Panc1 (cell line): Measurements from ENCODE around the gene TRIM15. TPM values are rescaled to one million over a fixed set of nuclear protein-coding genes. Genes with fewer than 3 reads are reported as not detected.
A peak's percentile ranks its signal among the peaks of the same experiment; 100 is the strongest.

Experiments
- ATAC-seq: fragments of 200-7000 bp; cut with Tn5 transposase; 2 replicates; pipeline ENCODE4 v1.9.1; 2020; ENCODE audit warnings: mild to moderate bottlenecking, moderate library complexity
- BruUV-seq: library from RNA; stranded (reverse); fragments of 400-500 nt; replicated peaks from 2 replicates; lab custom pipeline; 2021; lab: Mats Ljungman, UMichigan
- CTCF ChIA-PET: fragments of 300-600 bp; sonication (Branson Sonifier 250); formaldehyde crosslinking; loops from one replicate; lab custom pipeline; 2022; ENCODE audit warnings: antibody characterized with exemption; lab: Charles Lee
- POLR2A ChIA-PET: fragments of 300-600 bp; sonication (Branson Sonifier 250); formaldehyde crosslinking; loops from one replicate; lab custom pipeline; 2022; ENCODE audit warnings: antibody characterized with exemption; lab: Charles Lee
- DNase-seq: peaks from one replicate; pipeline ENCODE4 v3.0.0-alpha.2; 2010; ENCODE audit warnings: low read depth, low spot score
- H3K27ac ChIP-seq: 2 replicates; pipeline ENCODE4 v1.5.1; 2011; ENCODE audit warnings: mild to moderate bottlenecking, low read length, inconsistent platforms
- H3K27me3 ChIP-seq: fragments of 200-500 bp; sonication (Bioruptor generic); 2 replicates; pipeline ENCODE4 v1.6.0; 2014; ENCODE audit warnings: low read length, inconsistent platforms; ENCODE audit not compliant: control insufficient read depth, insufficient read depth
- H3K36me3 ChIP-seq: fragments of 200-500 bp; sonication (Bioruptor generic); 2 replicates; pipeline ENCODE4 v1.5.1; 2014; ENCODE audit warnings: inconsistent platforms, mild to moderate bottlenecking, low read length, moderate library complexity; ENCODE audit not compliant: control insufficient read depth, insufficient read depth
- H3K4me1 ChIP-seq: 2 replicates; pipeline ENCODE4 v1.5.1; 2011; ENCODE audit warnings: inconsistent platforms, mild to moderate bottlenecking, low read length, moderate library complexity; ENCODE audit not compliant: control insufficient read depth, insufficient read depth
- H3K4me3 ChIP-seq, 2 experiments: 2 replicates each; pipeline ENCODE4 v1.5.1; 2011 to 2012; ENCODE audit warnings: low read depth in 2 of 2, low read length in 2 of 2, mild to moderate bottlenecking in 2 of 2, inconsistent platforms in 1 of 2, moderate library complexity in 1 of 2
- H3K9me3 ChIP-seq: fragments of 200-500 bp; sonication (Bioruptor generic); 2 replicates; pipeline ENCODE4 v1.5.1; 2014; ENCODE audit warnings: low read depth, mild to moderate bottlenecking, inconsistent platforms, low read length, moderate library complexity; ENCODE audit not compliant: control insufficient read depth, insufficient read depth
- CTCF ChIP-seq: fragments of 450-650 bp; IDR thresholded peaks from 2 replicates; pipeline ENCODE4 v1.5.1; 2017; ENCODE audit warnings: mild to moderate bottlenecking
- POLR2AphosphoS5 ChIP-seq: IDR thresholded peaks from 2 replicates; pipeline ENCODE4 v1.6.1; 2012; ENCODE audit warnings: mild to moderate bottlenecking, low read depth, low read length, moderate library complexity
- REST ChIP-seq, 2 experiments: IDR thresholded peaks; 2 replicates each; pipeline ENCODE4 v1.6.1; 2011 to 2012; ENCODE audit warnings: low read depth in 2 of 2, control low read depth in 1 of 2, low read length in 1 of 2, mild to moderate bottlenecking in 1 of 2, moderate library complexity in 1 of 2; ENCODE audit not compliant: insufficient read depth in 1 of 2
- SIN3A ChIP-seq: IDR thresholded peaks from 2 replicates; pipeline ENCODE4 v1.6.1; 2012; ENCODE audit warnings: low read depth, mild to moderate bottlenecking, low read length, moderate library complexity, borderline replicate concordance; ENCODE audit not compliant: insufficient read depth
- TCF7L2 ChIP-seq: IDR thresholded peaks from 2 replicates; pipeline ENCODE4 v1.6.1; 2011; ENCODE audit warnings: mild to moderate bottlenecking, low read depth, low read length, inconsistent platforms
- in situ Hi-C: cut with HindIII; loops from 2 replicates; pipeline ENCODE4 v1.10.0; 2016; ENCODE audit warnings: low sequenced_read_pairs, low pct_unique_long_range_greater_than_20kb
- intact Hi-C: fragments of 100-400 bp; cut with micrococcal nuclease; formaldehyde crosslinking; loops from one replicate; pipeline ENCODE4 v1.10.0; 2022; ENCODE audit not compliant: unreplicated experiment
- total RNA-seq: library from RNA; stranded (reverse); gene quantifications from one replicate; pipeline ENCODE4 v1.2.1, GENCODE V29; 2021; ENCODE audit not compliant: unreplicated experiment

Gene TRIM15
- total RNA-seq, 1 experiment from 2014 or later: 0.13 TPM

DNA sequence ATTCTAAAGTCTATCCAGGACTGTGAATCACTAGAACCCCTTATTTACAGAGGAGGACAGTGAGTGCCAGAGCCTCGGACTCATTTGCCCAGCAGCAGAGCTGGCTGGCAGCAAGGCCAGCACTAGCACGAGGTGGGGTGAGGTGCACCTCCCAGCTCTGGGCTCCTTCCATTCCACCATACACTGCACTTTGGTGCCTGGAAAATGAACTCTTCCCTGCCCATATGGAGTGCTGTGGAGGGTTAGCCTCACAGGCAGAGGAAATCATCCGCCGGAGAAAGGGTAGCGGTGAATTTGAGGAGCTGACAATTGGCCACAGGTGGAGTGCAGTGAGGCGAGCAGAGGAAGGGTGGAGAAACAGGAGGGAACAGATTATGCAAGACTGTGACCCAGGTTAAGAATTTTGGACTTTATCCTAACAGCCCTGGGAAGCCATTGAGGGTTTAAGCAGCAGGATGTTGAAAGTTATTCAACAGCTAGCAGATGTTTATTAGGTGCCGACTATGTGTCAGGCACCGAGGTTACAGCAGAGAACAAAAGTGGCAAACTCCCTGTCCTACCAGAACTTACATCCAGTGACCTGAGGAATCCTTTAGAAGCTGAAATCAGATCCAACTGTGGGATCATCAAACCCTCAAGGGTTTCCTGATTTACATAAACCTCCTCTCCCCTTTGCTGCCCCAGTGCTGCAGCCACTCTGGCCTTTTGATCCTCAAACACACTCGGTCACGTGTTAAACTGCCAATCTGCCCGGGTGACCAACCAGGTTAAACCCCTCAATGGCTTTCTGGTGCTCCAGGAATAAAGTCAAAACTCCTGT, 43.7 kb downstream of the TRIM15 start:
- intact Hi-C loops: no loop called here
- Histone ChIP-seq H3K27ac (peak overlapping the region; percentile 27; the same call in 1 of the 2 replicates), H3K4me3 (no peak overlapping the region), H3K4me1 (peaks cover 33% of the 10 kb centered on the region), H3K36me3 (no peaks in the 10 kb centered on the region; the same call in 1 of the 2 replicates), H3K9me3 (no peaks in the 10 kb centered on the region), H3K27me3 (no peaks in the 10 kb centered on the region)
- in situ Hi-C loops: no loop called here
- TF ChIP-seq REST (IDR thresholded peaks at IDR 0.05; ENCODE audit: insufficient read depth in 1 of 2, low read depth in 2 of 2, low read length in 1 of 2) (no peak), SIN3A (no peak)
- no TSS peak for BruUV-seq
- ChIA-PET POLR2A (no interaction called here), CTCF (interaction anchor here (0.6 kb wide), 1 partner anchor 16 kb away, joined by 3 read pairs; no protein-coding TSS in a partner anchor)
- DNase-seq: no peak
- ATAC-seq: peak; percentile 31; the same call in 1 of the 2 replicates

GRCh38 chr6:30207619-30208295, 44.4 kb downstream of the TRIM15 start:
- BruUV-seq: no TSS peak
- CTCF ChIA-PET: interaction anchor here (0.6 kb wide), 1 partner anchor 16 kb away, joined by 3 read pairs; no protein-coding TSS in a partner anchor
- no peak overlapping the region for H3K4me3 ChIP-seq

DNA sequence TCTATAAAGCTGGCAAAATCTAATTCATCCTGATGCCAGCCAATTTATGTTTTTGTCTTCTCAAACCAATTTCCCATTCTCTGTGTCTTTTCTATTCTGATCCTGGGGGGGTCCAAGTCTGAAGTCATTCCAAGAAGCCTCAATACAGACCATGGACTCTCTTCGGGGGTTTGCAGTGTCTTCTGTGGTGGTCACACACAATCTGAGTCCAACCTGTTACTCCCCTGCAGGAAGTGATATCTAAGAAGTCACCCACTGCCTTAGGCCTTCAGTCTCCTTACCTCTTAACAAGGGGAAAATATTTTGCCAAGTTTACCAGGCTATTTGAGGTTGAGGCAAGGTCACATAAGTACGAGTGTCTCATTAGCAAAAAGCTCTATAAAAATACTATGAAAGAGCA, 48.0 kb downstream of the TRIM15 start:
- Histone ChIP-seq H3K36me3 (no peaks in the 10 kb centered on the region; the same call in none of the 2 replicates), H3K27me3 (no peaks in the 10 kb centered on the region), H3K27ac (no peak overlapping the region; the same call in 1 of the 2 replicates), H3K9me3 (no peaks in the 10 kb centered on the region), H3K4me1 (peaks cover 39% of the 10 kb centered on the region), H3K4me3 (no peak overlapping the region; a peak in 1 of 4 replicates)
- CTCF ChIA-PET: no interaction called here
- no TSS peak for BruUV-seq
- TF ChIP-seq REST (IDR thresholded peaks at IDR 0.05; ENCODE audit: insufficient read depth in 1 of 2, low read depth in 2 of 2, low read length in 1 of 2): no peak
- no peak for TF ChIP-seq TCF7L2
- TF ChIP-seq SIN3A: no peak
- TF ChIP-seq CTCF: no peak
- TF ChIP-seq POLR2AphosphoS5: no peak
- no peak for ATAC-seq
- no peak for DNase-seq
- POLR2A ChIA-PET: interaction anchor here (0.7 kb wide), 1 partner anchor 90 kb away, joined by 8 read pairs; no protein-coding TSS in a partner anchor
- in situ Hi-C loops: no loop called here
- intact Hi-C loops: no loop called here

More at GRCh38 chr6:30207619-30208295, 44.4 kb downstream of the TRIM15 start:
- no peak for ATAC-seq
- POLR2A ChIA-PET: interaction anchor here (0.6 kb wide), 1 partner anchor 51 kb away, joined by 3 read pairs; no protein-coding TSS in a partner anchor
- in situ Hi-C loops (no loop called here), intact Hi-C loops (no loop called here)
- H3K4me1 ChIP-seq: peaks cover 34% of the 10 kb centered on the region
- H3K36me3 ChIP-seq: no peaks in the 10 kb centered on the region; the same call in none of the 2 replicates
- H3K27me3 ChIP-seq: no peaks in the 10 kb centered on the region
- peak overlapping the region; percentile 27; the same call in 1 of the 2 replicates for H3K27ac ChIP-seq
- no peak for DNase-seq
- TF ChIP-seq SIN3A: no peak
- H3K9me3 ChIP-seq: no peaks in the 10 kb centered on the region
